GM06990 (cell line): ENCODE measurements around the gene SLC12A1.

Source experiments
- DNase-seq: peaks from one replicate; pipeline ENCODE4 v3.0.0-alpha.2; 2011; ENCODE audit not compliant: insufficient read length; ENCODE audit errors: extremely low read depth
- H3K27me3 ChIP-seq: replicated peaks from 2 replicates; pipeline ENCODE4 v1.6.0; 2011; ENCODE audit warnings: low read length; ENCODE audit not compliant: control insufficient read depth, insufficient read depth
- H3K36me3 ChIP-seq: 2 replicates; pipeline ENCODE4 v1.5.1; 2011; ENCODE audit warnings: low read length; ENCODE audit not compliant: control insufficient read depth, insufficient read depth
- H3K4me3 ChIP-seq: replicated peaks from 2 replicates; pipeline ENCODE4 v1.5.1; 2011; ENCODE audit warnings: low read depth, mild to moderate bottlenecking, control low read depth, low read length
- CTCF ChIP-seq: IDR thresholded peaks from 2 replicates; pipeline ENCODE4 v1.5.1; 2011; ENCODE audit warnings: low read length, control low read depth, mild to moderate bottlenecking, inconsistent platforms; ENCODE audit not compliant: insufficient read depth, poor library complexity, severe bottlenecking

The SLC12A1 gene

GRCh38 chr15:48205981-48206380, at the start of gene SLC12A1:
SLC12A1 (plus strand) TSS chr15:48206302; CDS start chr15:48207720, 1,418 bp downstream.
- no peak for DNase-seq
- no peaks in the 10 kb centered on the region for H3K36me3 ChIP-seq
- no peak for TF ChIP-seq CTCF
- no peak within 1 kb of the TSS for H3K4me3 ChIP-seq
- H3K27me3 ChIP-seq: no peaks in the 10 kb centered on the region

- no peak for DNase-seq
- no peak for TF ChIP-seq CTCF
- Histone ChIP-seq H3K36me3 (no peaks in the 10 kb centered on the region), H3K27me3 (no peaks in the 10 kb centered on the region), H3K4me3 (no peak overlapping the region)
Measured at GRCh38 chr15:48168616-48169015, 37.5 kb upstream of the SLC12A1 start.

- TF ChIP-seq CTCF: no peak
- H3K27me3 ChIP-seq: no peaks in the 10 kb centered on the region
- H3K4me3 ChIP-seq: no peak overlapping the region
- no peak for DNase-seq
- no peaks in the 10 kb centered on the region for H3K36me3 ChIP-seq
Measured at GRCh38 chr15:48170981-48171380, 35.1 kb upstream of the SLC12A1 start.

- Histone ChIP-seq H3K36me3 (no peaks in the 10 kb centered on the region), H3K4me3 (no peak overlapping the region), H3K27me3 (no peaks in the 10 kb centered on the region)
- TF ChIP-seq CTCF: no peak
- no peak for DNase-seq
Measured at GRCh38 chr15:48175126-48175525, 31.0 kb upstream of the SLC12A1 start.

- Histone ChIP-seq H3K27me3 (no peaks in the 10 kb centered on the region), H3K4me3 (no peak overlapping the region), H3K36me3 (no peaks in the 10 kb centered on the region)
- DNase-seq: no peak
- TF ChIP-seq CTCF: no peak
Measured at GRCh38 chr15:48176112-48176511, 30.0 kb upstream of the SLC12A1 start.

GRCh38 chr15:48176957-48177356, 29.1 kb upstream of the SLC12A1 start:
- Histone ChIP-seq H3K4me3 (peak overlapping the region; percentile 76), H3K27me3 (no peaks in the 10 kb centered on the region), H3K36me3 (no peaks in the 10 kb centered on the region)
- no peak for TF ChIP-seq CTCF
- no peak for DNase-seq
